ENCODE results near the gene RIPK4. TPM values are rescaled to one million over a fixed set of nuclear protein-coding genes. Genes with fewer than 3 reads are reported as not detected.

Gene RIPK4
- total and polyA plus RNA-seq, 3 donors from 2014 or later, result 3.9 to 10.2 (median 5.9) TPM

- no peak for DNase-seq
- Histone ChIP-seq H3K36me3 (ENCODE audit: low read depth, missing control alignments) (no peaks in the 10 kb centered on the region), H3K9me3 (no peaks in the 10 kb centered on the region), H3K4me1 (no peaks in the 10 kb centered on the region), H3K4me3 (no peak overlapping the region), H3K27me3 (no peaks in the 10 kb centered on the region), H3K27ac (no peak overlapping the region)
- 84 to 95% methylated on average over 4 of the region's 4 CpGs for WGBS, 2 donors
- intact Hi-C loops (cut with DNase I; ENCODE audit: low total_unique reads), result no loop called here
- TF ChIP-seq CTCF (IDR thresholded peaks at IDR 0.05) (no peak), POLR2A (IDR thresholded peaks at IDR 0.05) (no peak)
These were observed 38.8 kb upstream of the RIPK4 start for GRCh38 chr21:41805643-41806042.

GRCh38 chr21:41805038-41805437, 38.2 kb upstream of the RIPK4 start:
- Histone ChIP-seq H3K27me3 (no peaks in the 10 kb centered on the region), H3K9me3 (no peaks in the 10 kb centered on the region), H3K4me3 (no peak overlapping the region), H3K36me3 (ENCODE audit: low read depth, missing control alignments) (no peaks in the 10 kb centered on the region), H3K27ac (no peak overlapping the region), H3K4me1 (no peaks in the 10 kb centered on the region)
- no peak for TF ChIP-seq POLR2A (IDR thresholded peaks at IDR 0.05)
- TF ChIP-seq CTCF (IDR thresholded peaks at IDR 0.05), result no peak
- DNase-seq, result peak; percentile 56
- intact Hi-C loops (cut with DNase I; ENCODE audit: low total_unique reads), result no loop called here
- WGBS, 2 donors, result 56 to 73% methylated on average over 10 of the region's 10 CpGs

- 82 to 92% methylated on average over 5 to 10 of the region's 10 CpGs for WGBS, 2 donors
- DNase-seq, result no peak
- no peaks in the 10 kb centered on the region for H3K9me3 ChIP-seq
- H3K36me3 ChIP-seq (ENCODE audit: low read depth, missing control alignments), result no peaks in the 10 kb centered on the region
- no peaks in the 10 kb centered on the region for H3K27me3 ChIP-seq
- H3K27ac ChIP-seq, result no peak overlapping the region
- no peak for TF ChIP-seq POLR2A (IDR thresholded peaks at IDR 0.05)
- no peak for TF ChIP-seq CTCF (IDR thresholded peaks at IDR 0.05)
- intact Hi-C loops (cut with DNase I; ENCODE audit: low total_unique reads), result no loop called here
- H3K4me3 ChIP-seq, result no peak overlapping the region
- no peaks in the 10 kb centered on the region for H3K4me1 ChIP-seq
These were observed 37.5 kb upstream of the RIPK4 start for GRCh38 chr21:41804381-41804780.

GRCh38 chr21:41803316-41803715, 36.5 kb upstream of the RIPK4 start:
- no peak overlapping the region for H3K4me3 ChIP-seq
- no peaks in the 10 kb centered on the region for H3K27me3 ChIP-seq
- H3K27ac ChIP-seq, result no peak overlapping the region
- WGBS, 2 donors, result 87% methylated on average over 13 of the region's 13 CpGs; no CpG with 5 or more reads in 1 of the 2 donors
- intact Hi-C loops (cut with DNase I; ENCODE audit: low total_unique reads), result no loop called here
- no peaks in the 10 kb centered on the region for H3K4me1 ChIP-seq
- DNase-seq, result no peak
- H3K36me3 ChIP-seq (ENCODE audit: low read depth, missing control alignments), result no peaks in the 10 kb centered on the region
- TF ChIP-seq CTCF (IDR thresholded peaks at IDR 0.05) (no peak), POLR2A (IDR thresholded peaks at IDR 0.05) (no peak)
- no peaks in the 10 kb centered on the region for H3K9me3 ChIP-seq

- Histone ChIP-seq H3K9me3 (no peaks in the 10 kb centered on the region), H3K27ac (no peak overlapping the region), H3K4me1 (no peaks in the 10 kb centered on the region), H3K36me3 (ENCODE audit: low read depth, missing control alignments) (no peaks in the 10 kb centered on the region), H3K27me3 (no peaks in the 10 kb centered on the region), H3K4me3 (no peak overlapping the region)
- no peak for TF ChIP-seq POLR2A (IDR thresholded peaks at IDR 0.05)
- TF ChIP-seq CTCF (IDR thresholded peaks at IDR 0.05), result no peak
- peak; percentile 41 for DNase-seq
- intact Hi-C loops (cut with DNase I; ENCODE audit: low total_unique reads), result no loop called here
- 63 to 82% methylated on average over 17 to 19 of the region's 19 CpGs for WGBS, 2 donors
These were observed 35.8 kb upstream of the RIPK4 start for GRCh38 chr21:41802684-41803083.

Data from testis (tissue), 3 donors.